Caki2 (cell line): Measurements from ENCODE around the gene GPR150. TPM values are rescaled to one million over a fixed set of nuclear protein-coding genes. Genes with fewer than 3 reads are reported as not detected.
A peak's percentile ranks its signal among the peaks of the same experiment; 100 is the strongest.
"Not testable (repeated sequence)": the region's sequence is repeated elsewhere in the genome, so short reads cannot be mapped to it uniquely, and the experiment has no call there.

ENCODE experiments used
- DNase-seq: peaks from one replicate; pipeline ENCODE4 v3.0.0-alpha.2; 2015; ENCODE audit warnings: low read depth
- in situ Hi-C: cut with HindIII; loops from 2 replicates; pipeline ENCODE4 v1.10.0; 2016; ENCODE audit warnings: low sequenced_read_pairs, low pct_unique_long_range_greater_than_20kb, mixed read lengths
- total RNA-seq: library from RNA; depleted of rRNA; stranded (reverse); fragments of >200 nt; shearing (Covaris generic); gene quantifications from 2 replicates; pipeline ENCODE4 v1.2.3, GENCODE V29; 2014; ENCODE audit warnings: low replicate concordance

GPR150 gene
- total RNA-seq, 1 experiment from 2014 or later = not detected

- peak; percentile 59 for DNase-seq
Observed at GRCh38 chr5:95644351-95645042, 24.6 kb downstream of the GPR150 start.

GRCh38 chr5:95646226-95646568 is 26.3 kb downstream of the GPR150 start:
- in situ Hi-C loops = not testable (repeated sequence)

More at GRCh38 chr5:95644351-95645042, 24.6 kb downstream of the GPR150 start:
- in situ Hi-C loops = no loop called here

DNA sequence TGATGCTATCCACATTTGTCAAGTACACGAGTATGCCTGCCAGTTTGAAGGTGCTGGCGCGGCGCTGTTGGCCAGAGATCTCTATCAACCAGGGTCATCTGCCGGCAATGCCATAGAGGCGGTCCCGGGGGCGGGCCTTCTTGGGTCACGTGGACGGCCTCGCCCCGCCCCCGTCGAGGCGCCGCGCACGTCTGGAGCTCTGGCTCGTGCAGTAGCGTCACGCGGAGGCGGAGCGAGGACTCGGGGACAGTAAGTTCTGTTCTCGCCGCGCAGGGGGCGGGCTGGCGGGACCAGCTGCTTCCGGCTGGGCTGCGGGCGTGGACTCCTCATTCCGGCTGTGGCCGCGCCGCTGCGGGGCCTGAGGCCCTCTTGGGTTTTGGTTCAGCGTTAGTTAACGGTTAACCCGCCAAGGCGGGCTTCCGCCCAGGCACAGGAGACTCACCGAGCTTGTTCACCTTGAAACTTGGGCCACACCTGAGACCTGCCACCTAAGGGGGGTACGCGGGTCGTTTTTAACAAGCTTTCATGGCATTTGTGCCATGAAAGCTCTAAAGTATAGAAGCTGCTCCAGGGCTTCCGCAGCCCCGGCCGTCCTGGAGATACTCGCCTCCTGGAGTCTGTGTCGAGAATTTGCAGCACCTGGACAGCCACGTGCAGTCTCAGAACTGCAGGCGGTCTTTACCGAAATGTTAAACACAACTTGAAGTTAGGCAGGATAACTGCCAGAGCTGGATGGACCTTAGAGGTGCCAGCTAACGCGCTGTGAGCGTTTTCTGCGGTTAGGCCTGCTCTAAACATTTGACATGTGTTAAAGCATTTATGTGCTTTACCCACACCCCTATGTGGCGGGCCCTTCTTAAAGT is 26.9 kb downstream of the GPR150 start, which contains the start of gene RFESD:
Gene RFESD (plus strand): TSS at position 209 of the 863 bp plus-strand sequence. CDS start 5,495 bp downstream, outside the sequence.
- in situ Hi-C loops = no loop called here
- peak; percentile 97 for DNase-seq

More at GRCh38 chr5:95646226-95646568, 26.3 kb downstream of the GPR150 start:
- DNase-seq = not testable (repeated sequence)

DNA sequence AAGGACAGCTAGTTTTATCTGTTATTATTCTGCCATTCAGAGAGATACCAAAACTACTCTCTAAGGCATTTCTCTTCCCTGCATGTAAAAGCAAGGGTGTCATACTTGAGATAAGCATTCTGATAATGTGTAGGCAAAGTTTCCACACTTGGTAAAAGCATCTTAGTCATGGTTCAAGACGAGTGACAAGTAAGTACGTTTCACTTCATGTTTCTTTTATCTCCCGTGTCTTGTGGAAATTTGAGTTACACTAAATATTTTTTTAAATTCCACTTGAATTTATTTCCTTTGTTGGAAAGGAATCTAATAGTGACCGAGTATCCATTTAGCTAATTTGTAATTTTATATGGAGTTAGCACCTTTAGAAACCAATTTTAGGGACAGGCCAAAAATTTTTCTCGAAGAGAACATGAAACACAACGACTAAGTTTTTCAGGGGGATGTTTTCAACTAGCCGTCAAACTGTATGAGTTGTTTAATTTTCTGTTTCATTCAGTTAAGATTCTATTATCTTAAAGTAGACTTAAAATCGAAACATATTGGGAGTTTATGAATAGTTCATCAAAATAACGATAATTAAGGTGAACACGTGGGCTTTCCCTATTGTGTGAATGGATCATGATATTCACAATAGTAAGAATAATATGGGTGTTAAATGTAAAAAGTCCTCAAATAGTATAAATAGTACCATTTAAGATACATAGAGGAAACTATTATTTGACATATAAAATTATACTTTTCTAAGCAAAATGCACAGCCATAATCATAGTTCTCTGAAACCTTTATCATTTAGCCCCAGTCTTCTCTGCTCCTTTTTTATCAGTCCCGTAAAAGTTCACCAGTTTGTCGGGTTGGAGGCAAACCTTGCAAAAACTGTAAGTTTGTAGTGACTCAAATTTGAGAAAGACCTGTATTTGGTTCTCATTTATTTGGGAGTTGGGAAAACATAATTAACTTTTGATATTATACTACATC is 28.3 kb downstream of the GPR150 start:
- in situ Hi-C loops = no loop called here
- DNase-seq = no peak

GRCh38 chr5:95649274-95649673 is 29.4 kb downstream of the GPR150 start:
- in situ Hi-C loops = no loop called here
- DNase-seq = no peak

GRCh38 chr5:95649842-95650620 is 30.1 kb downstream of the GPR150 start:
- no peak for DNase-seq
- in situ Hi-C loops = no loop called here

DNA sequence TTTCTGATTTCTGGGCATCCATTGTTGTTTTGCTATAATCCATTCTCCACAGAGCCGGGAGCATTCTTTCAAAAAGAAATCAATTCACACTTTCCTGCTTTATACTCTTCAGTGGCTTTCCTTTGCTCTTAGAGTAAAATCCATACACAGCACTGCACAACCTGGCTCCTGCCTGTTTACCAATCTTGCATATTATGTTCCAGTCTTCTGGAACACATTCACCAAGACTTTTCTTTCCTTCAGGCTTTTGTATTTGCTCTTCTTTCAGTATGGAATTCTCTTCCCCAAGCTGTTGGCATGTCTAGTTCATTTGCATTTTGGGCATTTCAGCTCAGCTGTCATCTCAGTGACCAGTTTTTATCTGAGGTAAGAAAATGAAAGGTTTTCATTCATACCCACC is 33.0 kb downstream of the GPR150 start:
- in situ Hi-C loops = no loop called here

GRCh38 chr5:95654196-95654595 is 34.3 kb downstream of the GPR150 start:
- in situ Hi-C loops = no loop called here
- no peak for DNase-seq

More for the DNA sequence above, 33.0 kb downstream of the GPR150 start:
- no peak for DNase-seq

DNA sequence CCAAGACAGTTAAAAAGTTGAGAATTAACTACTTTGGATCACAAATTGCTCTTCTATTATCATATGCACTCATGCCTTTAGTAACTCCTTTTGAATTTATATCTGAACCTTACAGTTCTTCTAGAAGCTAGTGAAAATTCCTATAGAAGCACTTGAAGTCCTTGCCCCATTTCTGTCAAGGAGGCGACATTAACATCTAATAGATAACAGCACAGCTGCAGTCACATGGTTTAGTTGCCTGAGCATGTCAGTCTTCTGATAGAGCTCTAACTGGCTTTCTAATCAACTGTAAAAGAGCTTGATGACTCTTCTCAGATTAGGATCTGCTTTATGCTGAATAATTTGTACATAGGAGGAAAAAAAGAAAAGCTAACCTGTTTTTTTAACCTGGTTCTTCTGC is 35.7 kb downstream of the GPR150 start:
- DNase-seq = no peak
- in situ Hi-C loops = no loop called here

DNA sequence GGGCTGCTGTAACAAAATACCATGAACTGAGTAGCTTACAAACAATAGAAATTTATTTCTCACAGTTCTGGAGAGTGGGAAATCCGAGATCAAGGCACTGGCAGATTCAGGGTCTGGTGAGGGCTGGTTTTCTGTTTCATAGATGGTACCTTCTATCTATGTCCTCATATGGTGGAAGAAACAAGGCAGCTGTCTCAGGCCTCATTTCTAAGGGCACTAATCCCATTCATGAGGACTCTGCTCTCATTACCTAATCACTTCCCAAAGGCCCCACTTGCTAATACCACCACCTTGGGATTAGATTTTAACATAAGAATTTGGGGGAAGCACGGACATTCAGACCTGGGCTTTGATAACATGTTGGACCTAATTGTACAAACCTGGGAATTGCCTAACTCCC is 40.2 kb downstream of the GPR150 start:
- in situ Hi-C loops = no loop called here
- DNase-seq = no peak

- no peak for DNase-seq
- in situ Hi-C loops = no loop called here
Observed at GRCh38 chr5:95662946-95663345, 43.1 kb downstream of the GPR150 start.

DNA sequence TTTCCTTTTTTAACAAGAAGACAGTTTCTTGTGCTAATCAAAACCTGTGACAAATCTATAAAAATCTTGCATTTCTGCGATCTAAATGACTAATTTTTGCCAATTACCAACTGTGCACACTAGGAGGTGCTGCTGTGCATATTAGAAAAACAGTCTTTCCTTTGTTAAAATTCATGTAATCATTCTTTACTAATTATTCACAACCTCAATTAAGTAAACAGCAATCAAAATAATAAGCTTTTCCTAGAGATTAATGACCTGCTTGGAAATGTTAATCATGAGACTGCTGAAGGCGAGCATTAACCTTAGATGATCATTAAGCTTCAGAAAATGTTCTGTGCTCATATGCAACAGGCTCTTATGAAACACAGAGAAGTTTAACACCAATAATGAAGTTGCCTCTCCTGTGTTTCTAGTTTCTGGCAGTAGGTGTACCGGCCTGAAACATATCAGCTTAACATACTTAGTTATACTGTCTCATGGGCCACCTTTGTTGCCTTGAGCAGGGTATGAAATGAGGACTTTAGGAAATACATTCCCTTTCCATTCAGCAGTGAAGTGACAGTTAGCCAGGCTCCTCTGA is 44.4 kb downstream of the GPR150 start:
- DNase-seq = peak; percentile 27

DNA sequence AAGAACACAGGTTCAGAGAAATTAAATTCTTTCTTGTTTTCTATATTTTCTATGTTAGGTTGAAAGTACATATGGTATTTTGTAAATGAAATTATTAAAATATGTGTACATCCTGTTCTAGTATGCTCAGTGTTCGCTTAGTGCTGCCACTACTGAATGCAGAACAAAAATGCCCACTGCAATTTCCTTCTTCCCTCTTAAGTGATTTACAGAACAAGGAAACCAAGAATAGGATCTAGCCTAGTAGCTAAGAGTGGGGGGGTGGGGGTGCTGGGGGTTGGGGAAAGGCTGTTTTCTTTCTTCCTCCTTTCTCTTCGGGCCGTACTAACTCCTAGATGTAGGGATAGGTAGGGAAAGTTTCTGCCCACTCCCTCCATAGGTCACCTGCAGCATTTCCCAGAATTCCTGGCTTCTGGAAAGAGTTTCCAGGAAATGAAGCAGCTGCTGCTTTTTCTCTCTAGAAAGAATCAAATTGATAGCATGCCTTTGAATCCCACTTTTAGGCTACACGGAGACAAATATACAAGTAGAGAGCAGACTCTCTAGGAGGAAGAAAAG is 47.3 kb downstream of the GPR150 start:
- no peak for DNase-seq
- in situ Hi-C loops = no loop called here

More for the DNA sequence above, 44.4 kb downstream of the GPR150 start:
- in situ Hi-C loops = no loop called here

DNA sequence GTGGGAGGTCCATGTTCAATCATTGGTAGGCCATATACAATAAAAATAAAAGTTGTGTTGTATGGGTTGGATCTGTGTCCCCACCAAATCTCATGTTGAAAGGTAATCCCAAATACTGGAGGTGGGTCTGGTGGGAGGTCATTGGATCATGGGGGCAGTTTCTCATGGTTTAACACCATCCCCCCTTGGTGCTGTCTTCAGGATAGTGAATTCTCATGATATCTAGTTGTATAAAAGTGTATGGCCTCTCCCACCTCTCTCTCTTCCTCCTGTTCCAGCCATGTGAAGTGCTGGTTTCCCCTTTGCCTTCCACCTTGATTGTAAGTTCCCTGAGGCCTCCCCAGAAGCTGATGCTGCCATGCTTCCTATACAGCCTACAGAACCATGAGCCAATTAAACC is 47.8 kb downstream of the GPR150 start:
- in situ Hi-C loops = no loop called here
- DNase-seq = no peak

- DNase-seq = no peak
- in situ Hi-C loops = no loop called here
Observed at GRCh38 chr5:95668216-95668615, 48.3 kb downstream of the GPR150 start.

GRCh38 chr5:95668728-95669127 is 48.8 kb downstream of the GPR150 start:
- in situ Hi-C loops = no loop called here
- DNase-seq = no peak

DNA sequence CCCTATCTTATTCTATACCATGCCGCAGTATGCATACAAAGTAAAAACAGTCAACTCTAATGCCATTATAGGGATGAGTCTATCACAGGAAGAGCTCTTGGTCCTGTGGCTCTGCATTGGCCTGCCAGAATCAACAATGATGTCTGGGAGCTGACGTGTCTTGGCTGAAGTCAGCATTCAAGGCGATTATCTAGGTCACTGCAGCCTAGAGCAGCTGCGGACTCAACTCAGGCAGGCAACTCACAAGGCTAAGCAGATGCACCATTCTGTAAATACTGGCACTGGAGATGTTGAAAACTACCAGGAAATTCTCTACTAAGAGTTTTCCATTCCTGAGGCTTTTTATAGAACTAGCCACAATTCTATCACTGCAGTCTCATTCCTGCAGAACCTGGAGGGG is 49.7 kb downstream of the GPR150 start:
- in situ Hi-C loops = no loop called here
- no peak for DNase-seq
